GM12873 (cell line): Measurements from ENCODE around the gene MTHFSD.

Source experiments
- TF ChIP-seq, protein P1 (sequence below): IDR thresholded peaks from 2 replicates; pipeline ENCODE4 v1.5.1; 2012; ENCODE audit warnings: low read depth, mild to moderate bottlenecking, moderate library complexity, low read length, control low read depth; ENCODE audit not compliant: insufficient read depth; ENCODE audit errors: missing control alignments

The MTHFSD gene

DNA sequence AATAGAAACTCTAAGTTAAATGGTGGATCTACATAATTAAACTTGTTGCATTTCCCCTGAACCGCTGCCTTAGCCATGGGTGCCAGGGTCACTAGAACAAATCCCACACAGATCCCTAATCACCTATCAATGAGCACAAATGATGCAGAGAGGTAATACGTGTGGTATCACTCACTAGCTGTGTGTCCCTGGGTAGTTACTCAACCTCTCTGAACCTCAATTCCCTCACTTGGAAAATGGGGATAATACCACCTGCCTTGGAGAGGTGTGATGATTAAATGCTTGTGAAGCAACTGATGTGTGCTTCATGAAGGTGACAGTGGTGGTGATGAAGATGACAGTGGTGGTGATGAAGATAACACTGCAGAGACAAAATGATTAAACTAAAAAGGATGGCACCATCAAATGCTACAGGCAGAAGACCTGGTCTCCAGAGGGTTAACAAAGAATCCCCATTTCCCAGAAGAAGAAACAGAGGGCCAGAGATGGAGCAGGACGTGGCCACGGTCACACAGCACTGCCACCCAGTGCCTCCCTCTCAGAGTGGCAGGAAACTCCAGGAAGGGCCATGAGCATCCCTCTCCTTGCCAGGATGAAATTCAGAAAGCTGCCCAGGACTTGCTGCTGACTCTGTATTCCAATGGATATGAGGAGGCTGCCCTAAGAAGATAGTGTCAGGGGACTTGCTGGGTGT, 62.6 kb downstream of the MTHFSD start:
- TF ChIP-seq, protein P1, sequence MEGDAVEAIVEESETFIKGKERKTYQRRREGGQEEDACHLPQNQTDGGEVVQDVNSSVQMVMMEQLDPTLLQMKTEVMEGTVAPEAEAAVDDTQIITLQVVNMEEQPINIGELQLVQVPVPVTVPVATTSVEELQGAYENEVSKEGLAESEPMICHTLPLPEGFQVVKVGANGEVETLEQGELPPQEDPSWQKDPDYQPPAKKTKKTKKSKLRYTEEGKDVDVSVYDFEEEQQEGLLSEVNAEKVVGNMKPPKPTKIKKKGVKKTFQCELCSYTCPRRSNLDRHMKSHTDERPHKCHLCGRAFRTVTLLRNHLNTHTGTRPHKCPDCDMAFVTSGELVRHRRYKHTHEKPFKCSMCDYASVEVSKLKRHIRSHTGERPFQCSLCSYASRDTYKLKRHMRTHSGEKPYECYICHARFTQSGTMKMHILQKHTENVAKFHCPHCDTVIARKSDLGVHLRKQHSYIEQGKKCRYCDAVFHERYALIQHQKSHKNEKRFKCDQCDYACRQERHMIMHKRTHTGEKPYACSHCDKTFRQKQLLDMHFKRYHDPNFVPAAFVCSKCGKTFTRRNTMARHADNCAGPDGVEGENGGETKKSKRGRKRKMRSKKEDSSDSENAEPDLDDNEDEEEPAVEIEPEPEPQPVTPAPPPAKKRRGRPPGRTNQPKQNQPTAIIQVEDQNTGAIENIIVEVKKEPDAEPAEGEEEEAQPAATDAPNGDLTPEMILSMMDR: no peak

DNA sequence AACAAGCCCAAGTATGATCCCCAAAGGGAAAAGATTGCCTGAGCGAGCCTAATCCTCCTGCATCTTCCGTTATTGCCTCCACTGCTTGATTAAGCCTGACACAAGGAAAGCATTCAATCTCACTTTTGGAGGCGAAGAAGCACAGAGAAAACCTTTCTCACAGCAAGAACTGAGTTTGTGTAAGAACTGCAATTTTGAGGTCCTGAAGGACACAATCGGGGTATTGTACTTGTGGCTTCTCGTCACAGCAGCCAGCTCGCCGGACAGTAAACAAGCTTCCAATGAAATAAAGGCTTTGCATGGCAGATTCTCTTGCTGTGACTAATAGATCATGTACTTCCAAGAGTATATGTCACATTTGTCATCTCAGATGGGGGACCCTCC, 63.4 kb downstream of the MTHFSD start:
- TF ChIP-seq, protein P1: no peak

DNA sequence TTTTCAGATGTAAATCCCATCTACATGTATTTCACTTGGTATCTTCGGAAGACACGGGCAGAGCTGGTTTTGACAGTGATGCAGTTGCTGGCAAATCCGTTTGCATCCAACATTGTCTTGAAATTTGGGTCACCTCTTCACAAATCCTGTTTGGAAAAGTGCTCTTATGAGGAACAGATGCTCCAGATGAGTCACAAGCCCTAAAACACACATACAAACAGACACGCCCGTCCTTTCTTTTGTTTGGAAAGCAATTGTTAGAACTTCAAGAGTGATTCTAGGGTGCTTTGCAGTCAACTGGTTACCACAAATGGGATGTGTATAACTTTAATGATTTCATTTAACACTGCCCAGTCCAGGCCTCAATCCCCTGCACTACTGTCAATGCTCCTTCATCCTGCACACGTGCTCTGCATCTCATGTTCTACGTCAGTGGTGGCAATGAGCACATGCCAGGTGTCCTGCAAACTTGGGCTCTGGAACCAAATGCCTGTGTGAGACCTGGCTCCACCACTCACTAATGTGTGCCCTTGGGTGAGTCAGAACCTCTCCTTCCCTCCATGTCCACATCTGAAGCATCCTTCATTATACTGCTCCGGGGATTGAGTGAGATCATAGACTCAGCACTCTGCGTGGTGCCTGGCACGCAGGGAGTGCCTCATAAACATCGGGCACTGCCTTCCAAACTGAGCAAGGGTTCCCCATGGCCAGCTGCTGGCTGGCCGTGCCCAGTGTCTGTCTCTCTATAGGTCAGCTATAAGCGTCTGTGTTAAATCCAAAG, 64.0 kb downstream of the MTHFSD start:
- TF ChIP-seq, protein P1: no peak

DNA sequence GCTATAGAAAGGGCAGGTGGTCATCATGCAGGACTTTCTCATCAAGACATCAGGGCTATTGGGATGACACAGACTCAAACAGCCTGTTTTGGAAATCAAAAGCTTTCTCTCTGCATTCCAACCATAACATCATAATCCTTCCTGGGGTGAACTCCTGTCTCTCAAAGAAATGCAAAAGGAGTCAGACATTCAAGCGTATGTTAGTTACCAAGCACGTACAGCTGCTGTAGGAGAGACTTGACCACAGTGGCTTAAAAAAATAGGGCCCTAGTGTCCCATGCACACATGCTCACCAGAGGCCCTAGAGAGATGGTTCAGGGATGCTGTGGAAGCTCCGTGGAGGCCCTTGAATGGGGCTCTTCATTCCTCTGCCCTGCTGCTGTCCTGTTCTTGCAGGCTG, 69.3 kb downstream of the MTHFSD start:
- TF ChIP-seq, protein P1: no peak

DNA sequence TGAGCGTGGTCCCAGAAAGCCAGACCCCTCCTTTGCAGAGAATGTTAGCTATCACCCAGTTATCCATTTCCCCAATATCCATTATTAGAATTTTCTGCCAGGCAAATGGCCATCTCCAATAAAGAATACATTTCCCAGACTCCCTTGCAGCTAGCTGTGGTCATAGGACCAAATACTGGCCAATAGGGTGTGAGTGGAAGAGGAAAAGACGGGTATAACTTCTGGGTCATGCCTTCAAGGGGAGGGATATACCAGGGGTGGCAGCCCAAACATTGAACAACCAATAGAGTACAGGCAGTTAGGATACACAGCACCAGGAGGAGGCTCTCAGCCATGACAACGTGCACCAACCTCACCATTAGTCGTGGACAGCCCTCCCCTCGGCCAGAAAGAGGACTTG, 70.8 kb downstream of the MTHFSD start:
- TF ChIP-seq, protein P1: no peak

DNA sequence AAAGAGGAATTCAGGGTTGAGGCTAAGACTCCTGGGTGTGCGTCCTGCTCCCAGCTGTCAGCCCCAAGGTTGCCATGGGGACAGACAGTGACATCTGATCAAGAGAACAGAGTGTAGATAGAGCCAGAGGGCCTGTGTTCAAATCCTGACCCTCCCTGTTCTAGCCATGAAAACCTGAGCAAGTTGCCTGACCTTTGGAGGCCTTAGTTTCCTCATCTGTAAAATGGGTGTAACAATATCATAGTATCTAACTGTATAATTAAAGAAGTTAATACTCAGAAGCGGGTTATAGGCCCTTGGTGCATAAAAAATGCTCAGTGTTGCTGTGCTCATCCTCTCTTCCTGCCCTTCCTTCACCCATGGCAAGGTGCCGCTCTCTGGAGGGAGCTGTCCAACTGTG, 73.4 kb downstream of the MTHFSD start:
- TF ChIP-seq, protein P1: no peak

DNA sequence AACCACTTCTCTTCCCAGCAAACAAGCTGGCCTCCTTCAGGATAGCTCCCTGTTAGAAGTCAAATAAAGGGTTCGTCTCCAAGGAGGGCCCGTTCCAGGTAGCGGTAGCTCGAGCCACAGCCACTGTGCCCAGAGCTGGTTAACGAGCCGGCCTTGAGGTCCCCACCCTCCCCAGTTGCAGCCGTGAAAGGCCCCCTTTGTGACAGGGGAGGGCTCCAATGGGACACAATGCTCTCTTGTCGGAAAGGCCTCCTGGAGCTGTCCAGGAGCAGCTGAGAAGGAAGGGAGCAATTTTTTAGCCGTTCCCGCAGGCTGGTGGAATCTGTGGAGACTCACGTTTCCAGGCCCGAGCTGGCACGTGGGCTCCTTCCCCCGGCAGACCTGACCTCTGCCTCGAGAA, 74.6 kb downstream of the MTHFSD start:
- TF ChIP-seq, protein P1: no peak
